HG03064 (cell line): ENCODE measurements around the gene C1QC.
"Not testable (repeated sequence)": the region's sequence is repeated elsewhere in the genome, so short reads cannot be mapped to it uniquely, and the experiment has no call there.

Source experiments
- ATAC-seq: cut with Tn5 transposase; IDR thresholded peaks from one replicate; pipeline ENCODE4 v1.9.1; 2021; ENCODE audit warnings: low read depth; ENCODE audit not compliant: unreplicated experiment

Gene C1QC

GRCh38 chr1:22645931-22646330, 2.5 kb downstream of the C1QC start:
- no peak for ATAC-seq

DNA sequence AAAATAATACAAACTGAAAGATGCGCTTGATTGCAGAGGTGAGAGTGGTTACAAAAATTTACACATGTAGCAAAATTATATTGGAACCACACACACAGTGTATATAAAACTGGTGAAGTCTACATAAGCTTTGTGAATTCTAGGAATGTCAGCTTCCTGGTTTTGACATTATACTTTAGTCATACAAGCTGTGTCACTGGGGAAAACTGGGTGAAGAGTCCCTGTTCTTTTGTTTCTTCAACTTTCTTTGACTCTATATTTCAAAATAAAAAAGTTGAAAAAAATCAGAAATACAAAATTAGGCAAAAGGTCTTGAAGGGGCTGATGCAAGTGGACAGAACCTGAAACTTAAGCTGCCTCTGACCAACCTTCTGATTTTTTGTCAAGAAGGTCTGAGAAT, 3.0 kb downstream of the C1QC start:
- ATAC-seq, result no peak

DNA sequence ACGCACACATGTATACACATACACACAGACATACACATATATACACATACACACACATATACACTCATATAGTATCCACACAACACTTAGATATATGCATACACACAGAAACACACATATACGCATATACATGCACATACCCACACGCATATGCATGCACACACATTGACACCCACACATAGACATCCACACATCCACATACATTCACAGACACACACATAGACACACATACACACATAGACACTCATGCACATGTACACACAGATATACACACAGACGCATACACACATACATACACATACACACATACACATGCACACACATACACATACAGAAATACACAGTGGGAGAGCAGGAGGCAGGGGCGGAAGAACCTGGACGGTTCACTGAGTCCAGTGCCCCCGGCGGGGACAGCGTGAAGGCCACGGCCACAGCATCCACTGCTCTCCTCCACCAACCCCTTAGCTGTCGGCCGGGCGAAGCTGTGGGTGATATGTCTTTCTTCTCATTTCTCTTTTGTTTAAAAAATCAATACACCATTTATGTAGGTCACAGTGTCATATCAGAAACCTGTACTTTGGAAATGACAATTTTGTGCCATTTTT, 6.8 kb downstream of the C1QC start:
- no peak for ATAC-seq

DNA sequence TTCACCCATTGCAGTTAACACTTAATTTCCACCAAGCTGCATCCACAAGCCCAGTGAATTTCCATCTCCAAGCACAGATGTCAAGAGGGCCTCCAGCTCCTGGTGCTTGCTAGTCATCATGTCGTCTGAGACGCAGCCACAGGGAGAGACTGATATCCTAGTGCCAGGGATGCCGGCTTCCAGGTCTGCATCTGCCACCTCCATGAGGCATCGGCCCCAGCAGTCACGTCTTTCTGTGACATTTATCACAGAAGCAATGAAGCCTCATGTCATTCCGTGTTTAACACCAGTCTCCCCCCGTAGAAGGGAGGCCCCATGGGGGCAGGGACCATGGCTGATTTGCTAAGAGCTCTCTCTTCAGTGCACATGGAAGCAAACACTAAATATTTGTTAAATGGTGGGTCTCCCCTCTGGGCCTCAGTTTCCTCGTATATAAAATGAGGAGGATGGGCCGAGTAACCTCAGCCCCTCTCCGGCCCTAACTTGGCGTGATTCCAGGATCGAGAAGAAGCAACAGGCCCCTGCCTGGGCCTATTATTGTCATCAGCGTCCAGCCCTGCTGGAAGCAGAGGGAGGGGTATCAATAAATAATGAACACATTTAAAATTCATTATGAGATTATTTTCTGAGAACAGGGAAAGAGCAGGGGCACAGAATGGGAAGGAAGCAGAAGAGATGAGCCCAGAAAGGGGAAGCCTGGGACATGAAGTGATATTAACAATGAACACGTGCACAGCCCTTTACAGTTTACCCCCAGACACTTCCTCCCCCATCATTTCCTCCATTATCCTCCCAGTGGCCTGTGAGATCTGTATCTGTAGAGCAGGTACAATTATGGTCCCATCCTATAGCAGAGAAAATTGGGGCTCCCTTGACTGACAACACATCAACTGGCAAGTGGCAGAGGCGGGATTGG, 8.8 kb downstream of the C1QC start:
- ATAC-seq, result no peak

- ATAC-seq, result no peak
Measured at GRCh38 chr1:22652881-22653316, 9.5 kb downstream of the C1QC start, which contains the start of gene C1QB. TSS of gene C1QB (plus strand) at chr1:22653236. CDS start at chr1:22659463, 6,227 bp downstream.

DNA sequence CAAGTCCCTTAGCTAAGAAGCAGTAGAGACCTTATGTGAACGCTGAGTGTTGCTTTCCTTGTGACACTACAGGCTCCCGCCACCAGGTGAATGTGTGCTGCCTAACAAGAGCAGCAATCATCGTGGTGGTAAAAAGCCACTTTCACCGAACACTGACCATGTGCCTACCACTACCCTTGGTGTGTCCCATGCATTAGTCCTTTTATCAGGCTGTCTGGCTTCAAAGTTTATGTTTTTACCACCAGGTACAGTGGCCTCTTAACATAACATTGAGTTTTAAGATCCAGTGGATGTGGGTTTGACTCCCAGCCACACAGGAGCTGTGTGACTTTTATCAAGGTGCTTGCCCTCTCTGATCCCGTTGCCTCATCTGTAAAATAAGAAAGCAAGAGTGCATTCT, 11.3 kb downstream of the C1QC start:
- no peak for ATAC-seq

DNA sequence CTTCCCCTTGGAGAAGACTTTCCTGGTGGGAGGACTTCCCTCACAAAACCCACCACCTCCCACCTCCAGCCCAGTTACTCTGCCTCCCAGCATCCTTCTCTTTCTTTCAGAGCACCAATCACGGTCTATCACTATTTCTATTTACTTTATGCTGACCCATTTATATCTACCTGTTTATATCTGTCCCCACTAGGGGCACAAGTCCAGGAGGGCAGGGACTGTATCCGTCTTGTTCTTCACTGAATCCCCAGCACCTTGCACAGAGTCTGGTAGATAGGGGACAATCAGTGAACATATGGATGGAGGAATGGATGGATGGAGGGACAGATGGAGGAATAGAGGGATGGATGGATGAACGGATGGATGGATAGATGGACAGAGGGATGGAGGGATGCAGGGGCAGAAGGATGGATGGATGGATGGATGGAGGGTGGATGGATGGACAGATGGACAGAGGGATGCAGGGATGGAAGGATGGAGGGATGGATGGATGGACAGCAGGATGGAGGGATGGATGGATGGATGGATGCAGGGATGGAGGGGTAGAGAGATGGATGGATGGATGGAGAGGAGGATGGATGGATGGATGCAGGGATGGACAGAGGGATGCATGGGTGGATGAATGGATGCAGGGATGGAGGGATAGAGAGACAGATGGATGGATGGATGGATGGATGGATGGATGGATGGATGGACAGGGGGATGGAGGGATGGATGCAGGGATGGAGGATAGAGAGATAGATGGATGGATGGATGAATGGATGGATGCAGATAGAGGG, 15.1 kb downstream of the C1QC start:
- ATAC-seq, result no peak

- ATAC-seq, result no peak
Measured at GRCh38 chr1:22660716-22661241, 17.3 kb downstream of the C1QC start.

DNA sequence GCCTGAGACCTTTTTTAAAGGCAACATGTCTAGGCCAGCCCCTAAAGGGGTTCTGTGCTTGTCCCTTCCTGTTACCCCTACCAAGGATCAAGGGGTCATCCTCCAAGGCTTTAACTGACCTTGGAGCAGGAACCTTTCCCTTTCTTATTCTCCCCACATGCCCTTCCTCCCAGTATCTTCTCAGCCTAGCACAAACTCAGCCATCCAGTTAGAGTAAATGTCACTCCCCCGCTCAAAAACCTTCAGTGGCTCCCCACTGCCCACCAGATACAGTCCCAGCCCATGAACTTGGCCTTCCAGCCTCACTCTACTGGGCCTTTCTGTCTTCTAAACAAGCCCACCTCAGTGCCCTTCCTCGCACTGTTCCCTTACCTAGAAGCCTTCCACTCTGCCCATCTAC, 18.4 kb downstream of the C1QC start:
- no peak for ATAC-seq

- ATAC-seq, result no peak
Measured at GRCh38 chr1:22662318-22662717, 18.9 kb downstream of the C1QC start.

GRCh38 chr1:22662986-22663408, 19.6 kb downstream of the C1QC start:
- no peak for ATAC-seq

DNA sequence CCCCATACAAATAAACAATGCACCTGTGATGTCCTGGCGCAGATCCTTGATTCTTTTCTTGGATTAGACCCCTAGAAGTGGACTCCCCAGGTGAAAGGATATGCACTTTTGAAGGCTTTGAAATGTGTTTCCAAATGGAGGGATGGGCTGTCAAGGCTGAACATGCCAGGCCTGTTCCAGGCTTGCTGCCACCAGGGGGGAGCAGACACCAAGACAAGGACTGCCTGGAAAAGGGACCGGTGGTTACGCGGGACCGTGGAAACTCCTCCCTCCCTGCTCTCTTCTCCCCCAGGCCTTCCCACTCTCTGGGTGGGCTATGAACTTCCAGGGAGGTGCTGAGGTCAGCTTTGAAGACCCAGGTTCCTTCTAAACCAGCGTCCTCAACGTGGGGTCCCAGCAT, 22.3 kb downstream of the C1QC start:
- ATAC-seq, result no peak

DNA sequence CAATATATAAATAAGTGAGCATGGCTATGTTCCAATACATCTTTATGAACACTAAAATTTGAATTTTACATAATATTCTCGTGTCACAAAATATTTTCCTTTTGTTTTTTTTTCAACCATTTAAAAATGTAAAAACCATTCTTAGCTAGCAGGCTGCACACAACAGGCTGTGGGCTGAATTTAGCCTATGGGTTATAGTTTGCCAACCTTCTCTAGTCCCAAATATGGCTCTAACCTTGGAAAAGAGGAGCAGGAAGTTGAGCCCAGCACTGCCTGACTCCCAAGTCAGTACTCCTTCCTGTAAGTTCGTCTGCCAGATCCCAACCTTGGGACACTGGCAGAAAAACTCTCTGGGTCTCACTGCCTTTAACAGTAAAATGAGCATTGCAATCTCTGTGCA, 23.0 kb downstream of the C1QC start:
- ATAC-seq, result no peak

GRCh38 chr1:22668840-22669239, 25.4 kb downstream of the C1QC start:
- ATAC-seq, result not testable (repeated sequence)

DNA sequence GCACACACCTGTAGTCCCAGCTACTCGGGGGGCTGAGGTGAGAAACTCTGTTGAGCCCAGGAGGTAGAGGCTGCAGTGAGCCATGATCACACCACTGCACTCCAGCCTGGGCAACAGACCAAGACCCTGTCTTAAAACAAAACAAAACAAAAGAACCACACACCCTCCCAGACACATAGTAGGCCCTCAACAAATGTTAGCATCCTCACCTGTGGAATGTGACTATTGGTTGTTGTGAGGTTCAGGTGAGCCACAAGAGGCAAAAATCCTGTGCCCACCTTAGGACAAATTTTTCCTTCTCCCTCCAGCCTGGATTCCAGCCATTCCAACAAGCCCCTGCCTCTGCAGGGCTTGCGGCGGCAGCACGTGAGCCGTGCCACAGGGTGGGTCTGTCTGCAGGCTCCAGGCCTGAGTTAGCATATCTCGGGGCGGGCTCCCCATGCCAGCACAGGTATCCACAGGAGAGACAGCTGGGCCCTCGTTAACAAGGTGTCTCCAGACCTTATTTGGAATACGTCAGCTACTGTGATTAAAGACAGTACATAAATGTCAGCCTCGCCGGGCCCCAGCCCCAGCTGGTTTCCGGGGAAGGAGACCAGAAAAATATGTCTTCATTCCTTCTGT, 27.0 kb downstream of the C1QC start:
- no peak for ATAC-seq

- no peak for ATAC-seq
Measured at GRCh38 chr1:22671999-22672398, 28.6 kb downstream of the C1QC start.

- no peak for ATAC-seq
Measured at GRCh38 chr1:22673486-22674409, 30.3 kb downstream of the C1QC start.

GRCh38 chr1:22674410-22674749, 30.9 kb downstream of the C1QC start:
- ATAC-seq, result no peak

DNA sequence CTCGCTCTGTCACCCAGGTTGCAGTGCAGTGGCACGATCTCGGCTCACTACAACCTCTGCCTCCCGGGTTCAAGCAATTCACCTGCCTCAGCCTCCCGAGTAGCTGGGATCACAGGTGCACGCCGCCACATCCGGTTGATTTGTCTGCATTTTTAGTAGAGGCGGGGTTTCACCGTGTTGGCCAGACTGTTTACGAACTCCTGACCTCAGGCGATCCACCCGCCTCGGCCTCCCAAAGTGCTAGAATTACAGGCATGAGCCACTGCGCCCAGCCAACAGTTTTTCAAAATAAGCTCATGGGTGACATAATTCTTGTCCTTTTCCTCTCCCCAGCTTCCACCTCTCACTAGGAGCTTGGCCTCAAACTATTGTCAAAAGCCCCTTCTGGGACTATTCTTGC, 32.7 kb downstream of the C1QC start:
- ATAC-seq, result not testable (repeated sequence)
